Ascending aorta (tissue), 2 donors: ENCODE measurements around the gene NKX6-1. TPM values are rescaled to one million over a fixed set of nuclear protein-coding genes. Genes with fewer than 3 reads are reported as not detected.
A peak's percentile ranks its signal among the peaks of the same experiment; 100 is the strongest.

Experiments
- DNase-seq, 2 donors: peaks; one replicate each; pipeline ENCODE4 v3.0.0-alpha.2; 2019; ENCODE audit warnings: low spot score in 2 of 2
- H3K27ac ChIP-seq, 2 donors: fragments of 200-600 bp; sonication (generic); one replicate each; pipeline ENCODE4 v1.5.1; 2016 to 2017; ENCODE audit warnings: mild to moderate bottlenecking in 1 of 2
- H3K27me3 ChIP-seq: fragments of 200-600 bp; sonication (generic); one replicate; pipeline ENCODE4 v1.5.1; 2017
- H3K36me3 ChIP-seq, 2 donors: fragments of 200-600 bp; sonication (generic); one replicate each; pipeline ENCODE4 v1.5.1; 2016
- H3K4me1 ChIP-seq, 2 donors: fragments of 200-600 bp; sonication (generic); one replicate each; pipeline ENCODE4 v1.5.1; 2016 to 2017; ENCODE audit warnings: mild to moderate bottlenecking in 1 of 2
- H3K4me3 ChIP-seq, 2 donors: fragments of 200-600 bp; sonication (generic); one replicate each; pipeline ENCODE4 v1.5.1; 2016 to 2017; ENCODE audit warnings: mild to moderate bottlenecking in 1 of 2
- H3K9me3 ChIP-seq, 2 donors: fragments of 200-600 bp; sonication (generic); one replicate each; pipeline ENCODE4 v1.5.1; 2016
- CTCF ChIP-seq, 3 experiments: fragments of 200-600 bp in 2 of 3; fragments of 450-650 bp in 1 of 3; sonication (generic) in 2 of 3; IDR thresholded peaks; one replicate each; pipeline ENCODE4 v1.5.1; 2016 to 2019; ENCODE audit warnings: antibody characterized with exemption in 3 of 3, mild to moderate bottlenecking in 1 of 3, moderate library complexity in 1 of 3
- intact Hi-C: fragments of 100-400 bp; cut with DNase I; formaldehyde crosslinking; loops from one replicate; pipeline ENCODE4 v1.15.1; 2023
- total RNA-seq: library from RNA; depleted of rRNA; stranded (reverse); fragments of >200 nt; gene quantifications from one replicate; pipeline ENCODE4 v1.1.0, GENCODE V29; 2016

NKX6-1 gene
- total RNA-seq, 1 donor from 2014 or later: not detected

- no peak overlapping the region for H3K27ac ChIP-seq
- no peaks in the 10 kb centered on the region for H3K36me3 ChIP-seq
- H3K4me3 ChIP-seq: no peak overlapping the region
- H3K9me3 ChIP-seq: no peaks in the 10 kb centered on the region
- H3K27me3 ChIP-seq: peaks cover 8% of the 10 kb centered on the region
- DNase-seq: no peak
- H3K4me1 ChIP-seq: peaks cover 0 to 6% of the 10 kb centered on the region in 2 donors
- no peak for TF ChIP-seq CTCF (IDR thresholded peaks at IDR 0.05)
- intact Hi-C loops: no loop called here
Measured at GRCh38 chr4:84492290-84492689, 6.8 kb downstream of the NKX6-1 start.

DNA sequence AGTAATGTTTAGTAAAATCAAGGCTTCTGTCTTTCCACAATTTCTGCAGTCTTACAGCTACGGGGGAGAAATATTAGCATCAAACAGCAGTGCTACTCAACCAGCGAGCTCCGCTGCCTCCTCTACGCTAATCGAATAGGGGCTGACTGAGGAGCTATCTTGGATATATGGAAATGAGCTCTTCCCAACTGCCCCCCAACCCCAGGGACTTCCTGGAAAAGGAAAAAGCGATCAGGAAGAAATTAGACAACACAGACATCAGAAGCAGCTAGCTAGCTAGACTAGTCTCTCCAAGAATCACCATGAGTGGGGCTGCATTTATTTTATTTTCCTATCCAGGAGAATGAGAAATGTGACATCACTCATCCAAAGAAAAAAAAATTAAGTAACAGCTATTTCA lies 7.6 kb downstream of the NKX6-1 start:
- no peaks in the 10 kb centered on the region for H3K36me3 ChIP-seq
- peaks cover 8% of the 10 kb centered on the region for H3K27me3 ChIP-seq
- intact Hi-C loops: no loop called here
- TF ChIP-seq CTCF (IDR thresholded peaks at IDR 0.05): no peak
- no peak overlapping the region for H3K4me3 ChIP-seq
- no peaks in the 10 kb centered on the region for H3K9me3 ChIP-seq
- no peak overlapping the region for H3K27ac ChIP-seq
- no peak for DNase-seq
- H3K4me1 ChIP-seq: peaks cover 0 to 6% of the 10 kb centered on the region in 2 donors

- no peak for TF ChIP-seq CTCF (IDR thresholded peaks at IDR 0.05)
- H3K27ac ChIP-seq: no peak overlapping the region
- no peak overlapping the region for H3K4me3 ChIP-seq
- H3K27me3 ChIP-seq: peaks cover 8% of the 10 kb centered on the region
- H3K9me3 ChIP-seq: no peaks in the 10 kb centered on the region
- H3K36me3 ChIP-seq: no peaks in the 10 kb centered on the region
- no peak for DNase-seq
- intact Hi-C loops: no loop called here
- peaks cover 0 to 6% of the 10 kb centered on the region in 2 donors for H3K4me1 ChIP-seq
Measured at GRCh38 chr4:84490663-84491062, 8.4 kb downstream of the NKX6-1 start.

- no peak for TF ChIP-seq CTCF (IDR thresholded peaks at IDR 0.05)
- Histone ChIP-seq H3K36me3 (no peaks in the 10 kb centered on the region), H3K27ac (no peak overlapping the region), H3K9me3 (no peaks in the 10 kb centered on the region), H3K4me3 (no peak overlapping the region), H3K4me1 (peaks cover 0 to 5% of the 10 kb centered on the region in 2 donors), H3K27me3 (peaks cover 15% of the 10 kb centered on the region)
- no peak for DNase-seq
- intact Hi-C loops: no loop called here
Measured at GRCh38 chr4:84484236-84484635, 14.9 kb downstream of the NKX6-1 start.

DNA sequence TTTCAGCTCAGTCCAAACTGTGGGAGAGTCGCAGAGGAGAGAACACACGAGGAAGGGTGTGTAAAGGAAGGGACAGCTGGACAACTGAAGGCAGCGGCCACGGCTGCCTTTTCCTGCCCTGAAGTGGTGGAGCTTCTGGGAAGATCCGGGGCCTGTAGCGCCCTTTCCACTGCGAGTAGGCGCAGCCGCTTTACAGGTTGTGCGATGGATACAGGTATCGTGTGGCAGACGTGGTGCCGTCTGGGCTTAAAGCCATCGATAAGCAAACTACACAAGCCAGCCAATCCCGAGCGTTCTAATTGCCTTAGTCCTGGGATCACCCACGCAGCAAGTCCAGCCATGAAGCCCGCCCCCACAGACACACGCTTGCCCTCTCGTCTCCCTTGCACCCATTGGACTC lies 15.4 kb downstream of the NKX6-1 start:
- TF ChIP-seq CTCF (IDR thresholded peaks at IDR 0.05): no peak
- H3K36me3 ChIP-seq: no peaks in the 10 kb centered on the region
- intact Hi-C loops: no loop called here
- peak overlapping the region; percentile 42 to 47 for H3K4me3 ChIP-seq
- H3K4me1 ChIP-seq: peaks cover 0 to 5% of the 10 kb centered on the region in 2 donors
- peaks cover 15% of the 10 kb centered on the region for H3K27me3 ChIP-seq
- no peak for DNase-seq
- H3K9me3 ChIP-seq: no peaks in the 10 kb centered on the region
- H3K27ac ChIP-seq: no peak overlapping the region
